NCI-H2081 (cell line): ENCODE data around the gene CATSPERE.
"Not testable (repeated sequence)": the region's sequence is repeated elsewhere in the genome, so short reads cannot be mapped to it uniquely, and the experiment has no call there.

Experiments used
- DNase-seq, 2 experiments: peaks; one replicate each; lab custom pipeline; 2025; lab: John Stamatoyannopoulos, UW

The CATSPERE gene

GRCh38 chr1:244552336-244552735 lies 91.3 kb downstream of the CATSPERE start:
- DNase-seq, result no peak

- DNase-seq, result no peak
Observed at GRCh38 chr1:244556263-244556662, 95.2 kb downstream of the CATSPERE start.

- no peak for DNase-seq
Observed at GRCh38 chr1:244557565-244557964, 96.5 kb downstream of the CATSPERE start.

DNA sequence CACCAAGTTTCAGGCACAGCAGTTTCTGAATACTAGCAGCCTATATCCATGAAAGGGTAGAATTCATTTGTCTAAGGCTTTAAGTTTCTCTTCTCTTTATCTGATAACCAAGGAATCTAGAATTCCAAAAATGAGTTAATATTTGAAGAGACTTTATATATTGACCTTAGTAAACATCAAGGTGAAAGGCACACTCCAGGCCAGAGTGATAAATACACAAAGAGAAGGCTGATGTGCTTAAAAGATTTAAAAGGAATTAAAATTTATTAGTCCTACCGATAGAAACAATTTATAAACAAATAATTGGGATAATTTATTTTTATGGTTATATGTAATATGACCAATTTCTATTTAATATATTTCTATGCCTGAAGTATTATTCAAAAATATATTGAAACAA lies 98.5 kb downstream of the CATSPERE start:
- DNase-seq, result no peak

GRCh38 chr1:244562877-244563276 lies 101.8 kb downstream of the CATSPERE start:
- not testable (repeated sequence) for DNase-seq

DNA sequence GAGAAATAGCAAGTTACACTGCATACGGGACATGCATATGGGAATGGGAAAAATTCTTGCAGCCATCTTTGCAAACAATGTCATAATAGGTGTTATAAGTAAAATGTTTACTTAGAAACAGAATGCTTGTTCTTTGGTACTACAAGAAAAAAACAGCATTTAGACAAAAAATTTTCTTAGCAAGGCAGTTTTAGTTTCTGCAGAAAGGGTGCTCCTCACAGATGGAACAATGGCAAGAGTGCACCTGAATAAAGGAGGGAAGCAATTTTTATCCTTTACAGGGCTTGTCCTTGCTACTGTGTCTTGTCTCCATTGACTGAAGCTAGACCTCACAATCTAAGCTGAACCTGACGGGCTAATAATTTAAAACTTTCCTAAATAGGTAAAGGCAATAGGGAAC lies 112.7 kb downstream of the CATSPERE start:
- no peak for DNase-seq

- no peak for DNase-seq
Observed at GRCh38 chr1:244576259-244576892, 115.3 kb downstream of the CATSPERE start.

DNA sequence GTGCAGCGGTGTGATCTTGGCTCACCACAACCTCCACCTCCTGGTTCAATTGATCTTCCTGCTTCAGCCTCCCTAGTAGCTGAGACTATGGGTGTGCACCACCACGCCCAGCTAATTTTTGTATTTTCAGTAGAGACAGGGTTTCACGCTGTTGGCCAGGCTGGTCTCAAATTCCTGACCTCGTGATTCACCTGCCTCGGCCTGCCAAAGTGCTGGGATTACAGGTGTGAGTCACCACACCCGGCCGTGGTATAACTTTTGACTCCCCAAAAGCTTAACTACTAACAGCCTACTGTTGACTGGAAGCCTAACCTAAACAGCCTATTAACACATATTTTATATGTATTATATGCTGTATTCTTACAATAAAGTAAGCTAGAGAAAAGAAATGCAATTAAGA lies 117.1 kb downstream of the CATSPERE start:
- not testable (repeated sequence) for DNase-seq

- no peak for DNase-seq
Observed at GRCh38 chr1:244583358-244583982, 122.4 kb downstream of the CATSPERE start.

- no peak for DNase-seq
Observed at GRCh38 chr1:244585867-244586266, 124.8 kb downstream of the CATSPERE start.

- no peak for DNase-seq
Observed at GRCh38 chr1:244590670-244591069, 129.6 kb downstream of the CATSPERE start.

DNA sequence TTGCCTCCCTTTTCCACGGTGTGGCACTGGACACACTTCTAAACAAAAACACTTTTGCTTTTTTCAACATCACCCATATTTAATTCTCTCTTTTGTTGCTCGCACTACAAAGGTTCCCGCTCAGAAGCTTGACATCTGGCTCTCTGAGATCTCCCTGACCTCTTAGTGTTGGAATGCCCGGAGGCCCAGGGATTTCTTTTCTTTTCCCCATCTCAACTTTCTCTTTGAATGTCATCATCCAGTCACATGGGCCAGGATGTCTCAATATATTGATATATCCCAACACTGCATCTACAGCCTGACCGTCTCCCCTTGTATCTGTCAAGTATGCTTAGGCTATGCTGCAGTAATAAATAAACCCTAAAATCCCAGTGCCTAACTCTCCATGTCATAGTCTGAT lies 137.5 kb downstream of the CATSPERE start:
- DNase-seq, result no peak

DNA sequence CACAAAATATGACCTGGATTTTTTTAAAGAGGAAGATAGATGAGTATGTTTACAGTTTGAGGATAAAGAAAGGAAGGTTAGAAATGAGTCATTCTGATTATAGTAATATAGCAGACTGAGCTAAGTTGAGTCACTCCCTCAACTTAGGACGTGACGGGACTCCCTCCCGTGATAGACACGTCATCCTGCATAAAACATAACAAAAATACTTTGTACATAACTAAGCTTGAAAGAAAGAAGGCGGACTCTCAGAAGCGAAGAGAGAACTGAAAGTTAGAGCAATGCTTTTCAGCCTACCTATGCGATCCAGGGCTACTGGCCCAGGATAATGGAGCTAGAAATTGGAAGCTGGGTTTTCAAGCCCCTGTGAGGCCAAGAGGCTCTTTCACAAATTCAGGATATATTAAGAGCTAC lies 138.9 kb downstream of the CATSPERE start:
- DNase-seq, result no peak

- no peak for DNase-seq
Observed at GRCh38 chr1:244601336-244601735, 140.3 kb downstream of the CATSPERE start.

DNA sequence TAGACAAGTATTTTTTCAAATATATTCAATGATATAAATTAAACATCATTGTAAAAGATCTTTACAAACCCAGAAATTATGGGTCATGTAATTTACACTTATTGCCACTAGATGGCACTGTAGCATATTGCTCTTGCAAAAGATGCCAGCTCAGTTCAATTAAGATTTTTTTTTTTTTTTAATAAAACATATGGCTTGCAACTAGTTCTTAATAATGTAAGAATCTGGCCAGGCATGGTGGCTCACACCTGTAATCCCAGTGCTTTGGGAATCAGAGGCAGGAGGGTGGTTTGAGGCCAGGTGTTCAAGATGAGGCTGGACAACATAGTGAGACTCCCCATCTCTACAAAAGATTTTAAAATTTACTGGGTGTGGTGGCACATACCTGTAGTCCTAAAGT lies 142.4 kb downstream of the CATSPERE start:
- DNase-seq, result peak; percentile 36 to 44

GRCh38 chr1:244605835-244606370 lies 144.8 kb downstream of the CATSPERE start:
- no peak for DNase-seq

- DNase-seq, result peak in 1 of 2 experiments; percentile 42
Observed at GRCh38 chr1:244614113-244614836, 153.2 kb downstream of the CATSPERE start.

DNA sequence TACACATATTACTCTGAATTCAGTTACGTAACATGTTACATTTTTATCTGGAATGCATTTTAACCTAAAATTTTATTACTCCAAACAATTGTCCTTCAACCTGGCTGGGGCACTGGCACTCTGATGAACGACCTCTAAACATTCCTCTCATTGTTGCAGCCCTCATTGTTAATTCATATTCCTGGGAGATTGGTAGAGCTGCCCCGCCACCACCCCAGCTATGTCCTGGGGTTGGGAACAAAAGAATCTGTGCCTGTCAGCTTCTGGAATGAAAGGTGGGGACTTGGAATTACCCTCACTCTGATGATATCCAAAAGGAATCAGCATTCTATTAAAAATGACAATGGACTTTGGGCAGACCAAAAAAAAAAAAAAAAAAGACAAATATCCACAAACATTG lies 153.8 kb downstream of the CATSPERE start:
- DNase-seq, result no peak

DNA sequence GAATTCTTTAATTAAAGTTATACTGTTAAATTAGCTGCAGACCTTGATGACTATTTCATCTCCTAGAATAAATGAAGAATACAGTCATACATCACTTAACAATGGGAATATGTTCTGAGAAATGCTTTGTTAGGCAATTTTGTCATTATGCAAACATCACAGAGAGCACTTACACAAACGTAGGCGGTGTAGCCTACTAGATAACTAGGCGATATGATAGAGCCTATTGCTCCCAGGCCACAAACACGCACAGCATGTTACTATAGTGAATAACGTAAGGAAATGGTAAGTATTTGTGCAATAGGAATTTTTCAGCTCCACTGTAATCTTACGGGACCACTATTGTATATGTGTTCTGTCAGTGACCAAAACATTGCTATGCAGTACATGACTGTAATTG lies 154.2 kb downstream of the CATSPERE start:
- DNase-seq, result peak in 1 of 2 experiments; percentile 38

GRCh38 chr1:244626709-244627108 lies 165.6 kb downstream of the CATSPERE start:
- DNase-seq, result no peak

DNA sequence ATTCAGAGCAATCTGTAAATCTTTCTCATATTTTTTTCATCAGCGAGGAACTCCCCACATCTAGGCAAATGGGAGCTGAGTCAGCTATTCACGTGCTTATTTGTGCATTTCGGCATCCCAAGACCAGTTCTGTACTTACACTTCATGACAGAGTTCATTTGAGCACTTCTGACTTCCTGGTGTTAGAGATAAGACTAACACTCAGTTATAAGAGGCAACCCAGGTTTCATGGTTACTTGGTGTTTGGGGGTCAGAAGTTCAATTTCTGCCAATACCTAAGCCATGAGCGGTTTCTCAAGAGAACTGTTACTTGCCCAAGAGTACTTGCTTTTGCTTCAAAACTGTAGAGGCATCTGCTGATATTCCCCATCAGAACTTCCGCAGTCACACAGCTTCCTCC lies 167.7 kb downstream of the CATSPERE start:
- no peak for DNase-seq

DNA sequence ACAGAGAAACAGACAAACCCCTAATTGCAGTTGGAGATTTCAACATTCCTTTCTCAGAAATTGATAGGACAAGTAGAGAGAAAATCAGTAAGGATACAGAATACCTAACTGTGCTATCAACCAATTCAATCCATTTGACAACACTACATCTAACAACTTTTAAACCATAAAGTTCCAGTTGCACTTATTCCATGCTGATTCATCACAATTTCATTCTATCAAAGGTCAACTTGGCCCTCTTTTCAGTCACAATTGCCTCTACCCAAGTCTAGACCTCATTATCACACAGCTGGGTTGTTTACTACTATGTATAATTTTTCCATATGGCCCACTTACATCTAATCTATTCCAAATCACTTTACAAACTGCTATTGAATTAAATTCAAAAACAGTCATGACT lies 172.1 kb downstream of the CATSPERE start:
- no peak for DNase-seq

DNA sequence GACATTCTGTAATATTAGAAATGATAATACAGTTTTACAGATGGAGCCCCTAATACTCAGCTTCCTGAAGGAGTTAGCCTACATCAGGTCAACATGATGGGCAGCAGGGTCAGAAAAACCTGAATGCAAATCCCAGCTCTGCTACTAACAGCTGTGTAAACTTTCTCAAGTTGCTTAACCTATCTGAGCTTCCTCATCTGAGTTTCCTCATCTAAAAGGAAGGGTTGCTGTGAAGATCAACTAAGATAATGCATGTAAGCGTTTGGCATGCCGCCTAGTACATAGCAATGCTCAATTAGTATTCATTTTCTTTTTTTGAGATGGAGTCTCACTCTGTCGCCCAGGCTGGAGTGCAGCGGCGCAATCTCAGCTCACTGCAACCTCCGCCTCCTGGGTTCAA lies 173.5 kb downstream of the CATSPERE start:
- DNase-seq, result no peak
